ENCODE data around the gene RRAS2.

RRAS2 gene

GRCh38 chr11:14249121-14249963 lies 109.6 kb downstream of the RRAS2 start:
- TF ChIP-seq SIN3A (IDR thresholded peaks at IDR 0.05; ENCODE audit: borderline replicate concordance, insufficient read depth, low read length) (no peak), REST (IDR thresholded peaks at IDR 0.05; ENCODE audit: insufficient read depth in 1 of 2, low read depth in 2 of 2, low read length in 2 of 2) (no peak), POLR2AphosphoS5 (IDR thresholded peaks at IDR 0.05; ENCODE audit: low read depth, low read length) (no peak), TAF1 (IDR thresholded peaks at IDR 0.05; ENCODE audit: borderline replicate concordance, insufficient read depth, low read length) (no peak)

- TF ChIP-seq TAF1 (IDR thresholded peaks at IDR 0.05; ENCODE audit: borderline replicate concordance, insufficient read depth, low read length): no peak
- TF ChIP-seq REST (IDR thresholded peaks at IDR 0.05; ENCODE audit: insufficient read depth in 1 of 2, low read depth in 2 of 2, low read length in 2 of 2): peak in 1 of 2 experiments; percentile 69; a peak in 1 of 4 replicates
These were observed 110.4 kb downstream of the RRAS2 start for GRCh38 chr11:14248580-14248981.

- TF ChIP-seq TAF1 (IDR thresholded peaks at IDR 0.05; ENCODE audit: borderline replicate concordance, insufficient read depth, low read length) (no peak), FOXP2 (optimal IDR thresholded peaks at IDR 0.05; ENCODE audit: borderline replicate concordance, extremely low read depth, extremely low read length, insufficient read depth) (no peak), POLR2AphosphoS5 (IDR thresholded peaks at IDR 0.05; ENCODE audit: low read depth, low read length) (no peak), REST (IDR thresholded peaks at IDR 0.05; ENCODE audit: insufficient read depth in 1 of 2, low read depth in 2 of 2, low read length in 2 of 2) (no peak), SIN3A (IDR thresholded peaks at IDR 0.05; ENCODE audit: borderline replicate concordance, insufficient read depth, low read length) (no peak)
These were observed 113.5 kb downstream of the RRAS2 start for GRCh38 chr11:14245444-14245843.

- TF ChIP-seq REST (IDR thresholded peaks at IDR 0.05; ENCODE audit: insufficient read depth in 1 of 2, low read depth in 2 of 2, low read length in 2 of 2) (no peak), FOXP2 (optimal IDR thresholded peaks at IDR 0.05; ENCODE audit: borderline replicate concordance, extremely low read depth, extremely low read length, insufficient read depth) (no peak), POLR2AphosphoS5 (IDR thresholded peaks at IDR 0.05; ENCODE audit: low read depth, low read length) (no peak), SIN3A (IDR thresholded peaks at IDR 0.05; ENCODE audit: borderline replicate concordance, insufficient read depth, low read length) (no peak), TAF1 (IDR thresholded peaks at IDR 0.05; ENCODE audit: borderline replicate concordance, insufficient read depth, low read length) (no peak)
These were observed 114.1 kb downstream of the RRAS2 start for GRCh38 chr11:14244926-14245325.

GRCh38 chr11:14242733-14243132 lies 116.2 kb downstream of the RRAS2 start:
- TF ChIP-seq SIN3A (IDR thresholded peaks at IDR 0.05; ENCODE audit: borderline replicate concordance, insufficient read depth, low read length) (no peak), REST (IDR thresholded peaks at IDR 0.05; ENCODE audit: insufficient read depth in 1 of 2, low read depth in 2 of 2, low read length in 2 of 2) (no peak), POLR2AphosphoS5 (IDR thresholded peaks at IDR 0.05; ENCODE audit: low read depth, low read length) (no peak), TAF1 (IDR thresholded peaks at IDR 0.05; ENCODE audit: borderline replicate concordance, insufficient read depth, low read length) (no peak), FOXP2 (optimal IDR thresholded peaks at IDR 0.05; ENCODE audit: borderline replicate concordance, extremely low read depth, extremely low read length, insufficient read depth) (no peak)
